Activated CD4-positive, alpha-beta T cell treated with anti-CD3 and anti-CD28 coated beads, Interleukin-2, Interleukin-6, amounts not matched to agents 100 ng/mL and 50 ng/mL, durations not matched to agents 16 hours and 8 hours (primary cell): ENCODE measurements around the gene PRMT2.
"Not testable (repeated sequence)": the region's sequence is repeated elsewhere in the genome, so short reads cannot be mapped to it uniquely, and the experiment has no call there.

Experiments
- DNase-seq: peaks from one replicate; pipeline ENCODE4 v3.0.0-alpha.2; 2020

The PRMT2 gene

DNA sequence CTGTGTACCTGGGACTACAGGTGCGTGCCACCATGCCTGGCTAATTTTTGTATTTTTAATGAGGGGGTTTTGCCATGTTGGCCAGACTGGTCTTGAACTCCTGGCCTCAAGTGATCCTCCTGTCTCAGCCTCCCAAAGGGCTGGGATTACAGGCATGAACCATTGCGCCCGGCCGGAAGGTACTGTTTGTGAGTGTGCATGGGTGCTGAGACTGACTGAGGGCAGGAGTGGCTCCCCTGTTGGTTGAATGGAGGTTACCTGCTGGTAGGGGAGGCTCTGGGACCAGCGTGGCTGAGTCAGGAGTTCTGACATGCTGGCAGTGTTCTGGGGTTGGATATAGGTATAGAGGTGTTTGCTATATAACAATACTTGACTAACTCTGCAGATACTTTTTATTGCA, 10.4 kb downstream of the PRMT2 start:
- DNase-seq: no peak

DNA sequence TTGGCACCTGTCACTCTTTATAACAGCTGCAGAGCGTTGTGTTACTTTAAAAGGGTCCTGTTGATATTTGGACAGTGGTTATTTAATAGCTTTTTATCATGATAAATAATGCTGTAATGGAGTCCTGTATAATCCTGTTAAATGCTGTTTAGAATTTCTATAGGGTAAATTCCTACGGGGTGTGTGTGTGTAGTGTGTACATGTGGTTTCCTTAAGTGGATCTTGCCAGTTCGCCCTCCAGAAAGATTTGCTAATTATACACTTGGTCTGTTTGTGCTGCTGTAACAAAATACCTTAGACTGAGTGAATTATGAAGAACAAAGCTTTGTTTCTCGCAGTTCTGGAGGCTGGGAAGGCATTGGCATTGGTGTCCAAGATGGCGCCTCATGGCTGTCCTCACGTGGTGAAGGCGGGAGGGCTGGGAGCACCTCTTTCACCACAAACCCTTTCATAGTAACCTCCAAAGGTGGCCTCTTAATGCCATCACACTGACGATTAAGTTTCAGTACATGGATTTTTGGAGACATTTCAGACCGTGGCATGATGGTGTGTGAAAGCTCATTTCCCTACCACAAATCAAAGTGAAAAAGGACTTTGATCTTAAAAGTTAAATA, 11.2 kb downstream of the PRMT2 start:
- DNase-seq: no peak

- DNase-seq: no peak
Measured at GRCh38 chr21:46648539-46648938, 13.1 kb downstream of the PRMT2 start.

GRCh38 chr21:46649356-46649755, 13.9 kb downstream of the PRMT2 start:
- no peak for DNase-seq

GRCh38 chr21:46650476-46651098, 15.1 kb downstream of the PRMT2 start:
- DNase-seq: no peak

GRCh38 chr21:46651121-46651520, 15.6 kb downstream of the PRMT2 start:
- no peak for DNase-seq

- no peak for DNase-seq
Measured at GRCh38 chr21:46655230-46655629, 19.8 kb downstream of the PRMT2 start.

GRCh38 chr21:46656820-46657219, 21.3 kb downstream of the PRMT2 start:
- DNase-seq: no peak

DNA sequence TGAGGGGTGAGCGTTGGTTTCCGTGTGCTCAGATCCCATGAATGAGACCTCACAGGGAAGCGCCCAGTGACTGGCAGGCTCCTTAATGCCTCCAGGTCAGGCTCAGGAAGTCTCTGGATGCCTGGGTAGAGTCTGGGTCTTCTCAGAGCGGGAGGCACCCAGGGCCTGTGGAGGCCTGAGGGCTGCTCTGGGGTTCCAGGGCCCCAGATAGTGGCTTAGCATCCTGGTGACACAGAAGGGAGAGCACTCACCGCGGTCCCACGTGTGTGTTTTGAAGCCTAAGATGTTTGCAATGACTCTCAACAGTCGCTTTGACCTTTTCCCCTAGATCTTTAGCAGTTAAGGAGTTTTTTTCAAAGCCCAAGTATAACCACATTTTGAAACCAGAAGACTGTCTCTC, 25.0 kb downstream of the PRMT2 start:
- no peak for DNase-seq

DNA sequence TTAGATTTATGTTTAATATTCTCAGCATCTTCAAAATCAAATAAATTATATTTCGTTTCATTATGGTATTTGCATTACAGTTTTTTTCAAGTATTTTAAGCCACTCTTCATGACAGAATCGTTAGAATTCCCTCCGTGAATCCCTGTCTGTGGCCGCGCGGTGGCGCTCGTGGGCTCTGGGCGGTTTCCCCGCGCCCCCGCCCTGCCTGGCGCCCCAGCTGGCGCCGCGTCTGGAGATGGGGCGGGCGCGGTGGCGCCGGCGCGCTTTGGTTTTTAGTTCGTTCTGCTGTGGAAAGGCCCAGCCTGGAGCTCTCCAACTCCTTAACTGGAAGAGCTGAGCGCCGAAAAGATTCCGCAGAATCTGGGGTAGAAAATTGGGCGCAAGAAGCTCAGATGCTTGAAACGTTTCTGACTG, 25.7 kb downstream of the PRMT2 start:
- peak; percentile 49 for DNase-seq

- DNase-seq: no peak
Measured at GRCh38 chr21:46661642-46662366, 26.3 kb downstream of the PRMT2 start.

- no peak for DNase-seq
Measured at GRCh38 chr21:46662367-46662654, 26.8 kb downstream of the PRMT2 start.

- DNase-seq: no peak
Measured at GRCh38 chr21:46662765-46663500, 27.5 kb downstream of the PRMT2 start.

- no peak for DNase-seq
Measured at GRCh38 chr21:46663754-46664153, 28.3 kb downstream of the PRMT2 start.

GRCh38 chr21:46664316-46664995, 29.0 kb downstream of the PRMT2 start:
- no peak for DNase-seq

DNA sequence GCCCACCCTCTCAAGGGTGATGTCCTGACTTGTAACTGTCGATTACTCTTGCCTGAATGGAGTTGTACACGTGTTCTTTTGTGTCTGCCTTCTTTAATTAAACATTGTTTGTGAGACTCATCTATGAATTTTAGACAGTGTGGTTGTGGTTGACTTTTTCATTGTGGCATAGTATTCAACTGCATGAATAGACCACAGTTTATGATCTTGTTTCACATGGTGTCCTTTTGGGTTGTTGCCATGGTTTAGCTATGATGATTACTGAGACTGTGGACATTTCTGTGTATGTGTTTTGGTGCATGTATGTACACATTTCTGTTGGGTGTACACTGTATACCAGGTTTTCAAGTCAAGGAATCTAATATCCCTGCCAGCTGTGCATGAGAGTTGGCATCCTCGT, 30.1 kb downstream of the PRMT2 start:
- DNase-seq: no peak

GRCh38 chr21:46666941-46667740, 31.7 kb downstream of the PRMT2 start:
- DNase-seq: peak; percentile 11

DNA sequence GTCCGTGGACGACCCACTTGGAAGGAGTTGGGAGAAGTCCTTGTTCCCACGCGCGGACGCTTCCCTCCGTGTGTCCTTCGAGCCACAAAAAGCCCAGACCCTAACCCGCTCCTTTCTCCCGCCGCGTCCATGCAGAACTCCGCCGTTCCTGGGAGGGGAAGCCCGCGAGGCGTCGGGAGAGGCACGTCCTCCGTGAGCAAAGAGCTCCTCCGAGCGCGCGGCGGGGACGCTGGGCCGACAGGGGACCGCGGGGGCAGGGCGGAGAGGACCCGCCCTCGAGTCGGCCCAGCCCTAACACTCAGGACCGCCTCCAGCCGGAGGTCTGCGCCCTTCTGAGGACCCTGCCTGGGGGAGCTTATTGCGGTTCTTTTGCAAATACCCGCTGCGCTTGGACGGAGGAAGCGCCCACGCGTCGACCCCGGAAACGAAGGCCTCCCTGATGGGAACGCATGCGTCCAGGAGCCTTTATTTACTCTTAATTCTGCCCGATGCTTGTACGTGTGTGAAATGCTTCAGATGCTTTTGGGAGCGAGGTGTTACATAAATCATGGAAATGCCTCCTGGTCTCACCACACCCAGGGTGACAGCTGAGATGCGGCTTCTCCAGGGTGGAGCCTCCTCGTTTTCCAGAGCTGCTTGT, 32.4 kb downstream of the PRMT2 start:
- peak; percentile 15 for DNase-seq

- DNase-seq: no peak
Measured at GRCh38 chr21:46668381-46668780, 32.9 kb downstream of the PRMT2 start.

DNA sequence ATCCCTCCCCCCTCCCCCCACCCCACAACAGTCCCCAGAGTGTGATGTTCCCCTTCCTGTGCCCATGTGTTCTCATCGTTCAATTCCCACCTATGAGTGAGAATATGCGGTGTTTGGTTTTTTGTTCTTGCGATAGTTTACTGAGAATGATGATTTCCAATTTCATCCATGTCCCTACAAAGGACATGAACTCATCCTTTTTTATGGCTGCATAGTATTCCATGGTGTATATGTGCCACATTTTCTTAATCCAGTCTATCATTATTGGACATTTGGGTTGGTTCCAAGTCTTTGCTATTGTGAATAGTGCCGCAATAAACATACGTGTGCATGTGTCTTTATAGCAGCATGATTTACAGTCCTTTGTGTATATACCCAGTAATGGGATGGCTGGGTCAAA, 33.4 kb downstream of the PRMT2 start:
- not testable (repeated sequence) for DNase-seq

DNA sequence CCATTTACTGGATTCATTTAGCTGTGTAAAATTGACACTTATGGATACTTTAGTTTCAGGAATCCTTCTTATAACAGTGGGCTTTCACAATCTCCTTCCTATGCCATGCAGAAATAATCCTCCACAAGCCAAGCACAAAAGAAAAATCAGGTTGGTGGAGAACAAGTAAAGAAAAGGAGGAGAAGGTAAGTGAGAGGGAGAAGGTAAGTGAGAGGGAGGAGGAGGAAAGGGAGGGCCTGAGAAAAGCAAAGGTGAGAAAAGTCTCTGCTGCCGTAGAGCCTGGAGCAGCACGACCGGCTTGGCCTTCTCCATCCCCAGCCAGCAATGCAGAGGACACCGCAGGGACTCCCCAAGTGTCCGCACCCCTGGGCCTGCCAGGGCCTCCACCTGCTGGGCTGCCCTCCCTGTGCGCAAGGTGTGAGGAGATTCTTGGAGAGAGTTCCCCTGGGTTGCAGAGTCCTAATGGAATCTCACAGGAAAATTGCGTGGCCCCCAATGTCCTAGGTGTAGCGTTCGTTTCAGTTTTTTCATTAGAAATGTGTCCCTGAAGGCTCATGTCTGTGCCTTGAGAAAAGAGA, 39.0 kb downstream of the PRMT2 start:
- no peak for DNase-seq
